ENCODE data around the gene CNOT3.

Gene CNOT3

GRCh38 chr19:54191011-54191810 is 53.6 kb downstream of the CNOT3 start, which contains the start of gene TSEN34 (continued):
- TF ChIP-seq ZNF280D (tag by site-specific recombination; IDR thresholded peaks at IDR 0.05) (no peak), ZNF133 (tag by site-specific recombination; IDR thresholded peaks at IDR 0.05) (no peak), ZNF555 (tag by site-specific recombination; conservative IDR thresholded peaks at IDR 0.05) (no peak), KLF16 (tag by site-specific recombination; IDR thresholded peaks at IDR 0.05) (peak; percentile 67), PRDM10 (tag by site-specific recombination; IDR thresholded peaks at IDR 0.05) (peak; percentile 99), ZNF529 (tag by site-specific recombination; IDR thresholded peaks at IDR 0.05; ENCODE audit: insufficient replicate concordance) (no peak), ZNF416 (tag by site-specific recombination; IDR thresholded peaks at IDR 0.05) (no peak), KLF8 (tag by site-specific recombination; IDR thresholded peaks at IDR 0.05) (peak; percentile 83; the same call in 1 of the 2 replicates), ZFHX2 (tag by site-specific recombination; conservative IDR thresholded peaks at IDR 0.05) (peak; percentile 65; the same call in 1 of the 2 replicates), ZNF10 (tag by site-specific recombination; IDR thresholded peaks at IDR 0.05) (peak; percentile 52; the same call in 1 of the 2 replicates), KLF7 (tag by site-specific recombination; IDR thresholded peaks at IDR 0.05; ENCODE audit: borderline replicate concordance) (no peak), ZNF274 (IDR thresholded peaks at IDR 0.05; ENCODE audit: low read length) (no peak), ZNF274 (tag by site-specific recombination; IDR thresholded peaks at IDR 0.05; ENCODE audit: borderline replicate concordance) (no peak), REST (tag by site-specific recombination; IDR thresholded peaks at IDR 0.05) (peak; percentile 63; the same call in 1 of the 2 replicates), GLIS1 (tag by site-specific recombination; IDR thresholded peaks at IDR 0.05) (peak; percentile 89), ZNF169 (tag by site-specific recombination; IDR thresholded peaks at IDR 0.05) (no peak), ZNF174 (tag by site-specific recombination; IDR thresholded peaks at IDR 0.05) (no peak), ZNF747 (tag by site-specific recombination; IDR thresholded peaks at IDR 0.05) (no peak), ZNF585B (tag by site-specific recombination; IDR thresholded peaks at IDR 0.05) (no peak), ZNF580 (tag by site-specific recombination; IDR thresholded peaks at IDR 0.05) (no peak), ZNF623 (tag by site-specific recombination; IDR thresholded peaks at IDR 0.05) (no peak), ZFP69B (tag by site-specific recombination; IDR thresholded peaks at IDR 0.05) (no peak), ZNF394 (tag by site-specific recombination; IDR thresholded peaks at IDR 0.05; ENCODE audit: borderline replicate concordance) (no peak), ZNF354C (tag by site-specific recombination; IDR thresholded peaks at IDR 0.05; ENCODE audit: borderline replicate concordance, low read depth) (no peak), ZNF16 (tag by site-specific recombination; IDR thresholded peaks at IDR 0.05; ENCODE audit: low read depth) (no peak), ZBTB49 (tag by site-specific recombination; IDR thresholded peaks at IDR 0.05; ENCODE audit: low read depth) (no peak), ZNF335 (tag by site-specific recombination; conservative IDR thresholded peaks at IDR 0.05) (peak; percentile 14; the same call in 1 of the 2 replicates)
